ENCODE data around the gene EPB41. TPM values are rescaled to one million over a fixed set of nuclear protein-coding genes. Genes with fewer than 3 reads are reported as not detected.

Gene EPB41
- total and polyA plus RNA-seq, 9 of the 15 experiments (the other 6 are each of a cell fraction or from before 2014, with no cell fraction given): 3.7 to 213 (median 141) TPM

GRCh38 chr1:28882009-28882628, 32.2 kb upstream of the EPB41 start (continued):
- TF ChIP-seq CBFB (CRISPR knock-in tag; IDR thresholded peaks at IDR 0.05): peak; percentile 33; the same call in 1 of the 2 replicates
- TF ChIP-seq L3MBTL2 (IDR thresholded peaks at IDR 0.05): peak; percentile 67
- no peak for TF ChIP-seq RFX7 (CRISPR knock-in tag; IDR thresholded peaks at IDR 0.05)
- TF ChIP-seq ZNF197 (CRISPR knock-in tag; IDR thresholded peaks at IDR 0.05; ENCODE audit: low read depth): peak; percentile 55; the same call in 1 of the 2 replicates
- peak; percentile 89 for TF ChIP-seq TFAP4 (CRISPR knock-in tag; IDR thresholded peaks at IDR 0.05; ENCODE audit: borderline replicate concordance)
- TF ChIP-seq SMARCA4 (IDR thresholded peaks at IDR 0.05): peak; percentile 75
- no peak for TF ChIP-seq HNRNPUL1 (IDR thresholded peaks at IDR 0.05; ENCODE audit: low read length)
- no peak for TF ChIP-seq CREBBP (IDR thresholded peaks at IDR 0.05; ENCODE audit: low read depth, low read length)
- no peak for TF ChIP-seq COPS2 (conservative IDR thresholded peaks at IDR 0.05)
- no peak for TF ChIP-seq NFIX (CRISPR knock-in tag; IDR thresholded peaks at IDR 0.05; ENCODE audit: low read depth)
- TF ChIP-seq MTF1 (CRISPR knock-in tag; IDR thresholded peaks at IDR 0.05; ENCODE audit: borderline replicate concordance): peak; percentile 49; the same call in 1 of the 2 replicates
- no peak for TF ChIP-seq ZNF77 (CRISPR knock-in tag; IDR thresholded peaks at IDR 0.05)
- peak; percentile 2 to 54; a peak in 3 of 4 replicates for TF ChIP-seq NRF1 (conservative IDR thresholded peaks at IDR 0.05 in 1 of 2, IDR thresholded peaks at IDR 0.05 in 1 of 2)
- TF ChIP-seq BMI1 (IDR thresholded peaks at IDR 0.05; ENCODE audit: low read length): no peak
- no peak for TF ChIP-seq FOXJ2 (tag; IDR thresholded peaks at IDR 0.05)
- TF ChIP-seq ZNF134 (CRISPR knock-in tag; conservative IDR thresholded peaks at IDR 0.05): peak; percentile 89
- peak; percentile 63; the same call in 1 of the 2 replicates for TF ChIP-seq KLF1 (tag; IDR thresholded peaks at IDR 0.05)
- no peak for TF ChIP-seq ZNF232 (CRISPR knock-in tag; IDR thresholded peaks at IDR 0.05)
- TF ChIP-seq SNIP1 (IDR thresholded peaks at IDR 0.05; ENCODE audit: low read depth): no peak
- 0 out of 2 replicates have a peak, but pooled peaks have one; percentile 49 for TF ChIP-seq ZNF766 (CRISPR knock-in tag; conservative IDR thresholded peaks at IDR 0.05)
- 0 out of 2 replicates have a peak, but pooled peaks have one; percentile 41 for TF ChIP-seq TCF7L2 (IDR thresholded peaks at IDR 0.05; ENCODE audit: low read depth, low read length)
- TF ChIP-seq PTRF (tag; IDR thresholded peaks at IDR 0.05): no peak
- no peak for TF ChIP-seq ZKSCAN3 (CRISPR knock-in tag; IDR thresholded peaks at IDR 0.05)
- peak; percentile 46 for TF ChIP-seq JUN (IDR thresholded peaks at IDR 0.05; ENCODE audit: borderline replicate concordance, low read depth, low read length)
- no peak for TF ChIP-seq JUN (CRISPR knock-in tag; IDR thresholded peaks at IDR 0.05; ENCODE audit: borderline replicate concordance)
- TF ChIP-seq RB1 (IDR thresholded peaks at IDR 0.05; ENCODE audit: low read depth): peak; percentile 93
- TF ChIP-seq CREB1 (IDR thresholded peaks at IDR 0.05): peak; percentile 56; the same call in 1 of the 2 replicates
- TF ChIP-seq CREB1 (CRISPR knock-in tag; IDR thresholded peaks at IDR 0.05): no peak
- no peak for TF ChIP-seq GTF2E2 (tag; IDR thresholded peaks at IDR 0.05)
- TF ChIP-seq ZEB2 (IDR thresholded peaks at IDR 0.05): peak; percentile 93
- TF ChIP-seq NKRF (IDR thresholded peaks at IDR 0.05; ENCODE audit: borderline replicate concordance): peak; percentile 53; the same call in 1 of the 2 replicates
